HG03064 (cell line): Measurements from ENCODE around the gene PHLDA2.

ENCODE experiments used
- ATAC-seq: cut with Tn5 transposase; IDR thresholded peaks from one replicate; pipeline ENCODE4 v1.9.1; 2021; ENCODE audit warnings: low read depth; ENCODE audit not compliant: unreplicated experiment

Gene PHLDA2, protein sequence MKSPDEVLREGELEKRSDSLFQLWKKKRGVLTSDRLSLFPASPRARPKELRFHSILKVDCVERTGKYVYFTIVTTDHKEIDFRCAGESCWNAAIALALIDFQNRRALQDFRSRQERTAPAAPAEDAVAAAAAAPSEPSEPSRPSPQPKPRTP

DNA sequence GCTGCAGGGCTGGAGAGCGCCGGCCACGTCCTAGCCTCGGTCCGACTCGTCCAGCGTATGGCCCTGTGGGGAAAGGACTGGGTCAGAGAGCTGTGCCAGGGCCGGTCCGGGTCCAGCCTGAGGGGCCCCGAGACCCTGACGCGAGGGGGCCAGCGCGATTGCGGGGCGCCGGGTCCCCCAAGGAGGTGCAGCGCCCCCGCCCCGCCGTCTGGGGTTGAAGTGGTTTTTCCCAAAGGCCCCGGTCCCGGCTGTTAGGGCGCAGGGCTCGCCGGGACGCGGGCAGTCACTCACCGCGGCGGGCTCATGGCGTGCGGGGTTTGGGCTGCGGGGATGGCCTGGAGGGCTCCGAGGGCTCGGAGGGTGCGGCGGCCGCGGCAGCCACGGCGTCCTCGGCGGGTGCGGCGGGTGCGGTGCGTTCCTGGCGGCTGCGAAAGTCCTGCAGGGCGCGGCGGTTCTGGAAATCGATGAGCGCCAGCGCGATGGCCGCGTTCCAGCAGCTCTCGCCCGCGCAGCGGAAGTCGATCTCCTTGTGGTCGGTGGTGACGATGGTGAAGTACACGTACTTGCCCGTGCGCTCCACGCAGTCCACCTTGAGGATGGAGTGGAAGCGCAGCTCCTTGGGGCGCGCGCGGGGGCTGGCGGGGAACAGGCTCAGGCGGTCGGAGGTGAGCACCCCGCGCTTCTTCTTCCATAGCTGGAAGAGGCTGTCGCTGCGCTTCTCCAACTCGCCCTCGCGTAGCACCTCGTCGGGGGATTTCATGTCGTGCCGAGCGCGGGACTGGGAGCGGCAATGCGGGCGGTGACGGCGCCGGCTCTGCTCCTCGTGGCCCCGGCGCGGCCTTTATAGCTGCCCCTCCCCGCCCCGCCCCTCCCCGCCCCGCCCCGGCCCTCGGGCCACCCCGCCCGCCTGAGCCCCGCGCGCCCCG, at the start of gene PHLDA2:
TSS of gene PHLDA2 (minus strand) at position 816 of the 926 bp plus-strand sequence. CDS start at position 760, 56 bp downstream.
- ATAC-seq, result no peak

DNA sequence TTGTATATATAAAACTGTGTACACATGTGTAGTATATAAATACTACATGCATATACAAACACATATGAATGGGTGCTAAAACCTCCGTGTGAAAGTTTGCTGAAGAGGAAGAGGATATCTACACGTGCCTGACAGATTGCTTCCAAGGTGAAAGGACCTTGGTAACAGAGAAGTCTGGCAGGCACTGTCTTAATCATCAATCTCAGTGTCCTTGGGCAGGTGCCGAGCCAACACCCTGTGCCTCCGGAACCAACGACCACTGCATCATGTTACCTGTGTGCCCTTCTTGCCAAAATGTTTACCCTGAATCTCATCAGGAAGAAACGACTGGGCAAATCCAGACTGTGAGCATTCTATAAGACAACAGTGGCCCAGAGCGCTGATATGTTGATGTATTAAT, 47.9 kb upstream of the PHLDA2 start:
- ATAC-seq, result no peak

DNA sequence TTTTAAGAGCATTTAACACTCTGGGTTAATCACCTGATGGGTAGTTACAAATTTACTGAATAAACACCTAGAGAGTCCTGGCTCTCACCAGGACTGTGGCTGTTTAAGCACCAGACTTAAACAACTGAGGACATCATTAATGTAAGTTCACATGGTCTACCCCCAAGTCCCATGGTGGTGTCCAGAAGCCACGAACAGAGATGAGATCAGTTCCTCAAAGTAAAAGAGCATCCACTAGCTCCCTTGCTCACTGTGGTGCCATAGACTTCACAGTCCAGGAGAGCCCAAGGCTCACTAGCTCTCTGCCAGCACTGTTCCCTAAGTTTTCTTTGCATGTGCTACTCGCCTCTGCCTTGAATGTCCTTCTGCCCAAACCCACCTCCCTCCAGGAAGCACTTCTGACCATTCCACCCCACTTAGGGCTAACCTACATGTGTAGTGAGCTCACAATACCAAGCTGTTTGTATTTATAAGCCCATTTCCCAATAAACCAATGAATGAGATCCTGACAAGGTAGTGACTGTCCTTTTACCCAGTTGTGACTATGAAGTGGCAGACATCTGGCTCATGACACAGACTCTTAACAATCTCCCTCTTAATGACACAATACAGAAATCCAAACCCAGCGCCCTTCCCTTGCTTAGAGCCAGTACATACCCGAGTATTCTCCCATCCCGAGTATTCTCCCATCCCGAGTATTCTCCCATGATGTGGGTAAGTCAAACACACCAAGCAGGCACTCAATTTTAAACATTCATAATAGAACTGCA, 47.3 kb upstream of the PHLDA2 start:
- no peak for ATAC-seq

DNA sequence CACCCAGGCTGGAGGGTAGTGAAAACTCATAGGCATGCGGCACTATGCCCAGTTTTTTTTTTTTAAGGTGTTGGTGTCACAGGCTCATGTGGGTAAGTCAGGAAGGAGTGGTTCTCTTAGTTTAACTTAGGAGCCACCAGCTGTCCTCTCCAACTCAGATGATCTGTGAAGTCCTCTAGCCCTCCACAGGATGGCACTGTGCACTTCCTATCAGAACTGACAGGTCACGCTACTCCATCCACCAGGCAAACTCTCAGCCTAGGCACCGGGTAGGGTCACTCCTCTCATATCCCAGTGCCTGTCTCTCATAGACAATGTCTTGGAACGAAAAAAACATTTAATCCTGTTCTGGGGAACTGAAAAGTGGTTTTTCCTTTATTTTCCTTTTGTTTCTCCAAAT, 46.4 kb upstream of the PHLDA2 start:
- no peak for ATAC-seq

DNA sequence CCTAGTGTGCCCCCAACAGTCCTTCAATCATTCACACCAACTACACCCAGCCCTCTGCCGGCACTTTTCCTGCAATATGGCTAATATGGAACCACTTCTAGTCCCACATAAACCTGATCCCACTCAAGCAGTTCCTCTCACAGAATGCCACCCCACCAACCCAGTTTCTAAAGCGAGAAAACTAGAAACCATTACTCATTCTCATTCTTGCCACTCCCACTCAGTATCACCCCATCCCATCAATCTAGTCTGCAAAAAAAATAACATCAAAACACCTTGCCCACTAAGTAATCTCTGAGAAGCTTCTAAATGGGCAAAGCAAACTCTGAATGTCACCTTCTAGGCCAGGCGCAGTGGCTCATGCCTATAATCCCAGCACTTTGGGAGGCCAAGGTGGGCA, 45.1 kb upstream of the PHLDA2 start:
- ATAC-seq, result no peak

DNA sequence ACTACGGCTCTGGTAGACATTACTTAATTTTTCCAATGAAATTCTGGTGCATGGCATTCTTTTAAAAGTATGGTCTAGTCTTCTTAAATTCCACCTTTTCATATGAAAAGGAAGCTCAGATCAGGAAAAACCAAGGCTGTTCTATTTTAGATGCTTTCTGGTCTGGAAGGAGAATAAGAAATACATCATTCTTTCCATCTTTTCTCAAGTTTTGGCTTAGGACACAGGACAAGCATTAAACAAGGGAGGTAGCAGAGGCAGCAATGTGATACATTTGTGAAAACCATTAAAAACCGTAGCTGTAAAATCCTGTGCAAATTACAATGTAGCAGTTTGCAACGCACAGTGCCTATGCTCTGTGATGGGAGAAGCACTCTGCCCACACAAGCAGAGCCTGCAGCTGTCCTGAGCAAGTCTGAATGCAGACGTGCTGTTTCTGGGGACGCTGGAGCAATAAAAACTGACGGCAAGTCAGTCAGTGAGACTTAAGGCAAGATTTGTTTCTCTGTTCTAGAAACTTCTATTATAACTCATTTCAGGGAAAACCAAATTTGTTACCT, 39.2 kb upstream of the PHLDA2 start:
- no peak for ATAC-seq

DNA sequence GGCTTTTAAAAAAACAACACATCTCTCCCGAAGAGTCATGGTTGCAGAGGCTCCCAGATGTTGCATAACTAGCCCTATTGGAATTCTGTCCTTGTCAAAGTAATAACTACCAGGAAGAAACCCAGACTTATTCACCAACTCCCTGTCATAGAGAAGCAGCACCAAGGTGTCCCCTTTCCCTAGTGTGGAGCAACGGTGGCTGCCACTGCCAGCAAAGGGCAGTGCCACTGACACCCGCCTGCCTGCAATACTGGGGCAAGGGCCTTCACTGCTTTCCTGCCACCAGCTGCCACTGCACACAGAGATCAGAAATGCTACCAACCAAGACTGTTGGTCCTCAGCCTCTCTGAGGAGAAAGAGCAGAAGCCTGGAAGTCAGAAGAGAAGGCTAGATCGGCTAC, 35.6 kb upstream of the PHLDA2 start:
- no peak for ATAC-seq

DNA sequence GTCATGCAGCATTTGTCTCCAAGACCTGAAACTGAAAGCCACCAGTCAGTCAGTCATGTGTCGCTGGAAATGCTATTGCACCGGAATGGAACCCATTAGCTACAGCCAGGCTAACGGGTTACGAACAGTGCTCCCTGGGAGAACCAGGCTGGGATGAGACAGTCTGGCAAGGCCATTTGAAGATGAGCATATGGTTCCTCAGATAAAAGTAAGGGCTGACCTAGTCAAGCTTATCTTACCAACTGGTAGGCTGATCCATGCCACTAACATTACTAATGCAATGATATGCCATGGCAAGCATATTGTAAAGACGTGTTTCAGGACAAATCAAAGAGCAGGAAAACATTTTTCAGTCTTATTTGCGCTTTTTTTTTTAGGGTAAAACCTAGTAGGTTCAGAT, 34.5 kb upstream of the PHLDA2 start:
- ATAC-seq, result no peak

DNA sequence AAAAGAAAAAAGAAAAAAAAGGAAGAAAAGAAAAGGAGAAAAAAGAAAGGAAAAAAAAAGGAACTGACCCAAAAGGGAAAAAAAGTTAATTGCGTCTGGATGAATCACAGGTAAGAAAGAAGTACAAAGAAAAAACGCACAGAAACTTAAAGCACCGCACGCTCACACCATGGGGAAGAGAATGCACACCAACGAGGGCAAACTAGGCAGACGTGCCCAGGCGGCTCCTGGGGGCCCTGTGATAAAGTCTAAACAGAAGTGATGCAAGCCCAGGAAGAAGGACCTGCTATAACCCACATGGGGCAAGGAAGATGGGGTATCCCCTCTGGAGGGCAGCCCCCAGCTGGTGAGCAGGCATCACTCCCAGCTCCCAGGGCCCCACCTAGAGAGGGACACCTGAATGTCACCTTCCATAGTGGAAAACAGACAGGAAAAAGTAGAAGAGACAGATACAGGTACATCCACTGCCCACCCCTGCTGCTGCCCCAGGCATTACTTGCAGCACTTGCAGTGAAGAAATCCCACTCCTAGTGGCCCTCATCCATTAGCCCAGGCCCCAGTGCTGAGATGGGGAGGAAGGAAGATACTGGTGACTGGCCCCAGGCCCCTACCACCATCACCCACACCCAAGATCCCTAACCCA, 34.0 kb upstream of the PHLDA2 start:
- no peak for ATAC-seq

DNA sequence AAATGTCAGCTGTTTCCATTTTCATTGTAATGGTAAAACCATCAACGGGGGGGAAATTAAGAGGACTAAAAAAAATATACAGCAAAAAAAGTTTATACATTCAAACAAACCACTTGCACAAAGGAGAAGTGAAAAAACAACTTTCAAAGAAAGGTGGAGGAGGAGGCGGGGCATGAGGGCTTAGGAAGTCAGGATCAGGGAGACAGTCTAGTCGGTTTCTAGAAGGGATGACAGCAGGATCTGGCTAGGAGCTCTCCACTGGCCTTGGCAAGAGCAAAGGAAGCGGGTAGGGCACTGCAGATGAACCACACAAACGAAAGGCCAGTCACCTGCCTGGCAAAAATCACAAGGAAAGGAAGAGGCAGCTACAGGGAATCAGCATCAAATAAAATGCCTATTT, 31.9 kb upstream of the PHLDA2 start:
- ATAC-seq, result no peak

DNA sequence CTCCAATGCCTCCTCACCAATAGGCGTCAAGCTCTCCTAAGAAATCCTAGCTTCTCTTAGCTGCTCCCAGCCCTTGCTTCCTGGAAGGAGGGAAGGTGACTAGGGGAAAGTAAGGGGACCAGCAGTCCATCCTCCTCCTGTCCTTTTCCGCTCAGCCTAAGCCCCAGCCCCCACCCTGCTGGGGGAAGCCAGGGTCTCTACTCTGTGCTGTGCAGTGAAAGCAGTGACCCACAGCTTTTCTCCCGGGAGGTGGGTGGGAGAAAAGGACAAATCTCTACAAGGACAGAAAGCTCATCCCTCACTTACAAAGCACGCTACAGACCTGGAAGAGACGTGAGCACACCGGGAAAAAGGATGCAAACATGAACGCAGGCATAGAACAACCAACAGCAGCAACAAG, 30.9 kb upstream of the PHLDA2 start:
- ATAC-seq, result no peak

DNA sequence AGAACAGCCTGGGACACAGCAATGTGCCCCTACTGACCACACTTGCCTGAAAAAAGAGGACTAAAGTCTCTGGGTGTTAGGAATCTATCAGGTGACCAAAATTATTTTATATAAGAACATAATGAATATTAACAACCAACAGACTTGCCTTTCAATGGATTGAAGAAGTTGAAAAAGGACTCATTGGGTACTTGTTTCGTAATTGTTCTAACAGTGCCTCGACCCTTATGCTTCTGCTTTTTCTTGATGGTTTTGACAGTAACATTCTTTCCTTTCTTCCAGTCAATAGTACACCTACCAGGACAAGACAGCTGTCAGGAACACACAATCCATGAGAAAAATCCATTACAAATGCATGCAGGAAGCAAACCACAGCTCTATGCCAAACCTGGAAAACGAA, 29.0 kb upstream of the PHLDA2 start:
- no peak for ATAC-seq

DNA sequence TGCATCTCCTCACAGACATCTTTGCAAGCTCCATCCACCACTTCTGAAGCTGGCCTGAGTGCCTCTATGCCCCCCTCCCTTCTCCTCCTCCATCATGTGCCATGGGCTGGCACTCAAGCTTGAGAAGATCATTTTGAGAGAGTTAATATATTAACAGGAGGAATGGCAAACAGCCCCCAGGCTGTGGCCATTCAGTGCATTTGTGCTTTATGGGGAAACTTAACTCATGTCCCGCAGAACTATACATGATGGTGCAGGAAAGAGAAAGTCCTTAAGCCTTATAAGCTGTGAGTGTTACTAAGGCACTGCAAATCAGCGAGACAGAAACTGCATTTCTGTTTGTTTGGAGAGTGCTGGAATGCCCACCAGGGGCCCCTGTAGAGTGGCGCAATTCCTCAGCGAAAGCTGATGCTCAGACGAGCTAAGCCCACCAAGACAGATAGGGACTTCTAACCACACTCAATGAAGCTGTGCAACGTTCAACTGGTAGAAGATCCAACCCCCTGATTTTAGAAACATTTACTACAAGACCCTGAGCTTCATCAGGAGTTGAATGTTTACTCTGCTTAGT, 26.8 kb upstream of the PHLDA2 start:
- ATAC-seq, result no peak

DNA sequence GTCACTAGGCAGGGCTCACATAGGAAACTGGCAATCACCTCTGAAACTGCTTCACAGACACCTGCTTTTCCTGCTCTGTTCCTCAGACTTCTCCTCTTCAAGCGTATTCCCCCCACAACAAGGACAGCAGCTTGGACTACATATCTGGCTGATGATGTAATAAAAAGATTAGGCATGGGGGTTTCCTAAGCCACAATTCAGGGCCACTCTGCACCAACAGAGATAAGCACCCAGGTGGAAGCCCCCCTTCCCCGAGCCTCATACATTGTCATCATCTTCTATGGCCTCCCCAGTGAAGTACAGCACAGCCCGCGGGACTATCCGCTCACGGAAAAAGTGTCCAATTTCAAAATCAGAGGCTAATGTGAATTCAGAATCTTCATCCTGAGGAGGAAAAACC, 25.0 kb upstream of the PHLDA2 start:
- no peak for ATAC-seq

DNA sequence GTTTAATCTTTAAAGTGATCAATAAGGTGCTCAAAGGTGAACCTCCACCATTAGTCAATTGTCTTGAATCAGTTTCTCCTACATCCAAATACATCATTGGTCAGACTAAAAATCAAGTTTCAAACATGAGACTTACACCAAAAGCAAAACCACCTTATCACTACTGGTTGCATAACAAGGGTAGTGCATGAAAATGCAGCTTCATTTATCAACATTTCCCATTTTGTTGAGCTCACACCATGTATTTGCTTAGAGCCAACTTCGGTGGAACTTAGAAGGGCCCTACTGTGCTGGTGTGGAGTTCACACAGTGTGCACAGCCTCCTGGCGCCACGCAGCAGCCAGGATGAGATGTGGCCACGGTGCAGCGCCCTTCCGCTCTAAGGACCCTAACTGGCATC, 23.1 kb upstream of the PHLDA2 start:
- no peak for ATAC-seq

DNA sequence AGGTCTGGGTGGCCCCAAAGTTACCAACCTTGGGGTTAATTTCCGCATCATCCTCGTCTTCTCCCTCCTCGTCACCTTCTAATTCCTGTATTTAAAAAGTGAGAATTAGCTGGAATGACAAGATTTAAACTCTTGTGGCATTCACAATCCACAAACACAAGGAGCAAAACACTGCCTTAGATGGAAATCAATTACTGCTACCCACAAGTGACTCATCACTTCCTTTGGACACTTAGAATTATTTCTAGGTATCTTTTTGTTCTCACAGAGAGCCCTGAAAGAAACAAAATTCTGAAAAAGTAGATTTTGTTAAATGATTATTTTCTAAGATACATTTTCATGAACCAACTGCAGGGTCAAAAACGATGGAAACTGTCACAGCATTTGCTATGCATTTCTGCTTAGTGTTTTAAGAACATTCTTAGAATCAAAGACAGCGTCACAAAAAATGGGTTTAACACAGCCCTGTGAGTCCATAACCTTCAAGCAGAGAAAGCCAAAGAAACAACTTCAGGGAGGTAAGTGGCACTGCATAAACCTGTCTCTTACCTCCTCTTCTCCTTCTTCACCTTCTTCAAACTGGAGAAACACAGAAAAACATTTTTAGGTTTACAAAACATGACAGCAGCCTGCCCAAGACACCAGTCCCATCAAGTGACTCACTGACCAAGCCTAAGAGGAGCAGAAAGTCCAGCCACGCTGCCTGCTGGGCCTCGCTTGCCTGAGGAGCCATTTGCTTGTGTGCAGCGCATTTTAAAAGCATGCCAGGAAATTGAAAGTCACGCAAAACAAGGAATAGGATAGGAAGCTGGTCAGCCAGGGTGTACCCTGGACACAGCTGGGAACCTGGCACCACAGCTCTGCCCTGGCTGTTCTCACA, 22.3 kb upstream of the PHLDA2 start:
- no peak for ATAC-seq

DNA sequence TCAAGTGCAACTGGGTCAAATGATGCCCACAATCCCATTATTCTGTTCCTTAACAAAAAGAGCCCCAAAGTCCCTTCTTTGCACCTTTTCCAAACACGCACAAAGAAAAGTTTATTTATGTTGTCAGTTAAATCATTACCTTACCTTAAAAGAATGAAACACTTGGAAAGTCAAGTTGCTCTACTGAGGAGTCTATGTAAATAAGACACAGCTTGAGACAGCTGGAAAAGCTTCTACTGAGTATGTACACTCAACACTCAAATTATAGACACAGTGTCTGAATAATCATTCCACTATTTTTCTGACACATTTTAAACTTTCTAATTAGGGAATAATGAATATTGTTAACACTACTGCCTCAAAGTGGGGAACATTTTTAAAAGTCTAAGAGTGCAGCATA, 21.6 kb upstream of the PHLDA2 start:
- no peak for ATAC-seq

DNA sequence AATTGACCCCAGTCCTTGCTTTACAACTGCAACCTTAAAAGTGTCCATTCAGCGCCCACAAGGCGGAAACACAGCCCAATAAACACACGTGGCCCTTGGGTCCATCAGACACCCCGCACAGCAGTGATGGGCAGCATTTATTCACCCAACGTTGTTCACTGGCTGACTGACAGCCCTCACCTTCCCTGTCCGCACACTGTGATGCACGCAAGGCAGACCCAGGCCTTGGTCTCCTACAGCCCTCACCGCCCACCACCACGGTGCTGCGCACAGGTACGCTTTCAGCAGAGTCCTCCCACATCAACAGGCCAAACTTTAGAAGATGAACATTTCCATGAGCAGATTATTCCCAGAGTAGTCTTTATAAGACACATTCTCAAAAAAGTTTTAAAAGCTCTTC, 20.7 kb upstream of the PHLDA2 start:
- ATAC-seq, result no peak

DNA sequence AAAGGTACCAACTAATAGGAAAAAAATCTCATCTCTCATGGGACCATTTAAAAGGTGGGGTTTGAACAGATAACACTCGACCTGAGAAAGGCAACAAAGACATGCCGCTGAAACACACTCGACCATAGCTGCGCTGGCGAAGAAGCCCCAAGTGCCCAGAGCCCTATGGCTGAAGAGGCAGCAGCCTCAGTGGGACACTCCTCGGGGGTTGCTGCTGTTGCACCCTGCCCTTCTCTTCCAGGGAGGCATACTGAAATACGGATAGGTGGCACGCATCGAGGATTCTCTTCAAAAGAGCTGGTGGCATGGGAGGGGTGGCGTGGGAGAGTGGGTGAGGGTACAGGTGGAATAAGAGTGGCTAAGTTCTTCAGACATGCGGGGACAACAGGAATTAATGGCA, 18.5 kb upstream of the PHLDA2 start:
- no peak for ATAC-seq
